Uterus (tissue), 4 donors: Measurements from ENCODE around the gene FEZF1. TPM values are rescaled to one million over a fixed set of nuclear protein-coding genes. Genes with fewer than 3 reads are reported as not detected.

Source experiments
- DNase-seq, 2 donors: peaks; one replicate each; pipeline ENCODE4 v3.0.0-alpha.2; 2019 to 2020
- H3K27ac ChIP-seq, 2 donors: fragments of 200-600 bp; sonication (generic); 1 replicate in 1 of 2; 2 replicates in 1 of 2; pipeline ENCODE4 v1.5.1; 2016 to 2018
- H3K27me3 ChIP-seq, 2 donors: fragments of 200-600 bp; sonication (generic); one replicate each; pipeline ENCODE4 v1.5.1; 2018 to 2019; ENCODE audit warnings: control low read depth in 1 of 2
- H3K36me3 ChIP-seq, 2 donors: fragments of 200-600 bp; sonication (generic); one replicate each; pipeline ENCODE4 v1.5.1; 2019; ENCODE audit warnings: control low read depth in 1 of 2
- H3K4me1 ChIP-seq, 2 donors: fragments of 200-600 bp; sonication (generic); one replicate each; pipeline ENCODE4 v1.5.1; 2018 to 2019; ENCODE audit warnings: control low read depth in 1 of 2
- H3K4me3 ChIP-seq, 2 donors: fragments of 200-600 bp; sonication (generic); 1 replicate in 1 of 2; 2 replicates in 1 of 2; pipeline ENCODE4 v1.5.1; 2018 to 2019; ENCODE audit warnings: mild to moderate bottlenecking in 1 of 2
- H3K9me3 ChIP-seq, 2 donors: fragments of 200-600 bp; sonication (generic); one replicate each; pipeline ENCODE4 v1.5.1; 2019; ENCODE audit warnings: control low read depth in 1 of 2
- POLR2A ChIP-seq, 2 donors: fragments of 450-650 bp; IDR thresholded peaks; one replicate each; pipeline ENCODE4 v1.6.1; 2016; ENCODE audit warnings: antibody characterized with exemption in 2 of 2, mild to moderate bottlenecking in 1 of 2, moderate library complexity in 1 of 2
- intact Hi-C: fragments of 100-400 bp; cut with DNase I; formaldehyde crosslinking; loops from one replicate; pipeline ENCODE4 v1.15.1; 2023; ENCODE audit warnings: low total_unique reads
- total RNA-seq, 4 donors: library from RNA; depleted of rRNA in 3 of 4; stranded (reverse); fragments of >200 nt in 3 of 4; gene quantifications; one replicate each; pipeline versions ENCODE4 v1.1.0 to v1.2.4, GENCODE V29; 2014 to 2023
- TF ChIP-seq, protein P1 (sequence below), 4 experiments: fragments of 200-600 bp in 2 of 4; fragments of 450-650 bp in 2 of 4; sonication (generic) in 2 of 4; IDR thresholded peaks; one replicate each; pipeline ENCODE4 v1.5.1; 2016 to 2019; ENCODE audit warnings: antibody characterized with exemption in 4 of 4, mild to moderate bottlenecking in 2 of 4, moderate library complexity in 1 of 4
- donor health status: DM: yes; HTN: yes; CAD: no.

Gene FEZF1
- total RNA-seq, 4 donors from 2014 or later: not detected

DNA sequence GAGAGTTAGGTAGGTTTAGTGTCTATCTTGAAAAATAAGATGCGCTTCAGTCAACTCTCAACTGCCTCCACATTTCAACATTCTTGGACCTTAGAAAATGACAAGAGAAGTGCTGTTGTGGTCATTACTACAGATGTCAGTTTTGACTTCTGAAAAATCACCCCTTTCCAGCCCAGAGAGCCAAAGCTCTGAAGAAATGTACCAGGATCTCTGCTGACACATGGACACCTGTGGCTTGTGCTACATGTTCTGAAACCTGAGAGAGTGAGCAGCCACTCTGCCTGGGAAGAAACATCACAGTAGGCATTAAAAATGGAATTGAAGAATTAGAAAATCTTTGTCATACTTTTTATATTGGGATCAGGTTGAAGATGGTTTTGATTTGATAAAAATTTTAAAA lies 35.9 kb upstream of the FEZF1 start:
- Histone ChIP-seq H3K36me3 (no peaks in the 10 kb centered on the region), H3K4me3 (no peak overlapping the region), H3K27ac (no peak overlapping the region), H3K4me1 (no peaks in the 10 kb centered on the region), H3K9me3 (no peaks in the 10 kb centered on the region), H3K27me3 (no peaks in the 10 kb centered on the region)
- intact Hi-C loops: no loop called here
- DNase-seq: no peak
- no peak for TF ChIP-seq POLR2A (IDR thresholded peaks at IDR 0.05)
- TF ChIP-seq, protein P1, sequence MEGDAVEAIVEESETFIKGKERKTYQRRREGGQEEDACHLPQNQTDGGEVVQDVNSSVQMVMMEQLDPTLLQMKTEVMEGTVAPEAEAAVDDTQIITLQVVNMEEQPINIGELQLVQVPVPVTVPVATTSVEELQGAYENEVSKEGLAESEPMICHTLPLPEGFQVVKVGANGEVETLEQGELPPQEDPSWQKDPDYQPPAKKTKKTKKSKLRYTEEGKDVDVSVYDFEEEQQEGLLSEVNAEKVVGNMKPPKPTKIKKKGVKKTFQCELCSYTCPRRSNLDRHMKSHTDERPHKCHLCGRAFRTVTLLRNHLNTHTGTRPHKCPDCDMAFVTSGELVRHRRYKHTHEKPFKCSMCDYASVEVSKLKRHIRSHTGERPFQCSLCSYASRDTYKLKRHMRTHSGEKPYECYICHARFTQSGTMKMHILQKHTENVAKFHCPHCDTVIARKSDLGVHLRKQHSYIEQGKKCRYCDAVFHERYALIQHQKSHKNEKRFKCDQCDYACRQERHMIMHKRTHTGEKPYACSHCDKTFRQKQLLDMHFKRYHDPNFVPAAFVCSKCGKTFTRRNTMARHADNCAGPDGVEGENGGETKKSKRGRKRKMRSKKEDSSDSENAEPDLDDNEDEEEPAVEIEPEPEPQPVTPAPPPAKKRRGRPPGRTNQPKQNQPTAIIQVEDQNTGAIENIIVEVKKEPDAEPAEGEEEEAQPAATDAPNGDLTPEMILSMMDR (IDR thresholded peaks at IDR 0.05): no peak

DNA sequence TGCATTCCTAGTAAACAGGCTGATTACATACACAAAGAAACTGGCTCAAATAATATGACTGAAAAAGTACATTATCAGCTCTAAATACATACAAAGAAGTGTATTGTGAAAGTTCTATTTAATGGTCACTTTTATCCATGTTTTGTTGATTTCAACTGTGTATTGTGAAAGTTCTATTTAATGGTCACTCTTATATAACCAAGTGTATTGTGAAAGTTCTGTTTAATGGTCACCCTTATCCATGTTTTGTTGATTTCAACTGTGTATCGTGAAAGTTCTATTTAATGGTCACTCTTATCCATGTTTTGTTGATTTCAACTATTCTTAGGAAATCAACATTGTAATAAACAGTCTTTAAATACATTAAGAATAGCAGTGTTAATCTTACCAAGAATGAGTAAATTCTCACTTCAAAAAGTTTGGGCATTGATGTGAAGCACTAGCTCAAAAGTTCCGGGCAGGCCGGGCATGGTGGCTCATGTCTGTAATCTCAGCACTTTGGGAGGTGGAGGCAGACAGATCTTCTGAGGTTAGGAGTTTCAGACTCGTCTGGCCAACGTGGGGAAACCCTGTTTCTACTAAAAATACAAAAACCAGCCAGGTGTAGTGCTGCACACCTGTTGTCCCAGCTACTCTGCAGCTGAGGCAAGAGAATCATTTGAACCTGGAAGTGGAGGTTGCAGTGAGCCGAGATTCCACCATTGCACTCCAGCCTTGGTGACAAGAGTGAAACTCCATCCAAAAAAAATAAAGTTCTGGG lies 34.8 kb upstream of the FEZF1 start:
- DNase-seq: no peak
- H3K27ac ChIP-seq: no peak overlapping the region
- H3K27me3 ChIP-seq: no peaks in the 10 kb centered on the region
- H3K4me1 ChIP-seq: no peaks in the 10 kb centered on the region
- intact Hi-C loops: no loop called here
- no peaks in the 10 kb centered on the region for H3K36me3 ChIP-seq
- TF ChIP-seq, protein P1 (IDR thresholded peaks at IDR 0.05): no peak
- TF ChIP-seq POLR2A (IDR thresholded peaks at IDR 0.05): no peak
- no peak overlapping the region for H3K4me3 ChIP-seq
- H3K9me3 ChIP-seq: no peaks in the 10 kb centered on the region

DNA sequence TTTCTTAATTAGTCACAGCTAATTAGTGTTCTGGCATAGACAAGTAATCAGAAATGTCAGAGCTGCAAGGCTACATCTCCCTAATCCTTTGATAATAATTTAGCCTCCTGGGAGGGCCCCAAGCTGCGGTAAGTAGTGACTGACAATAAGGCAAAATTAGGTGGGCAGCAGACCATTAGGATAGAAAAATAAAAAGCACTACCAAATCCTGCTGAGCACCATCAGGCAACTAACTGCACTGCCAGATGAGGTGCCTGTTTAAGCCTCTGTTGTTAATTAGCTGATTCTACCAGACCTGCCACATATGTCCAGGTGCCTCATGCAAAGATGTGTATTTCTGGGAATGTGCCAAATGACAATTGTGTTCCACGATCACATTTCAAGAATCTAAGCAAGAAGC lies 32.5 kb upstream of the FEZF1 start:
- TF ChIP-seq, protein P1 (IDR thresholded peaks at IDR 0.05): no peak
- TF ChIP-seq POLR2A (IDR thresholded peaks at IDR 0.05): no peak
- no peak for DNase-seq
- Histone ChIP-seq H3K4me3 (no peak overlapping the region), H3K27ac (no peak overlapping the region), H3K27me3 (no peaks in the 10 kb centered on the region), H3K4me1 (no peaks in the 10 kb centered on the region), H3K9me3 (no peaks in the 10 kb centered on the region), H3K36me3 (no peaks in the 10 kb centered on the region)
- intact Hi-C loops: no loop called here

DNA sequence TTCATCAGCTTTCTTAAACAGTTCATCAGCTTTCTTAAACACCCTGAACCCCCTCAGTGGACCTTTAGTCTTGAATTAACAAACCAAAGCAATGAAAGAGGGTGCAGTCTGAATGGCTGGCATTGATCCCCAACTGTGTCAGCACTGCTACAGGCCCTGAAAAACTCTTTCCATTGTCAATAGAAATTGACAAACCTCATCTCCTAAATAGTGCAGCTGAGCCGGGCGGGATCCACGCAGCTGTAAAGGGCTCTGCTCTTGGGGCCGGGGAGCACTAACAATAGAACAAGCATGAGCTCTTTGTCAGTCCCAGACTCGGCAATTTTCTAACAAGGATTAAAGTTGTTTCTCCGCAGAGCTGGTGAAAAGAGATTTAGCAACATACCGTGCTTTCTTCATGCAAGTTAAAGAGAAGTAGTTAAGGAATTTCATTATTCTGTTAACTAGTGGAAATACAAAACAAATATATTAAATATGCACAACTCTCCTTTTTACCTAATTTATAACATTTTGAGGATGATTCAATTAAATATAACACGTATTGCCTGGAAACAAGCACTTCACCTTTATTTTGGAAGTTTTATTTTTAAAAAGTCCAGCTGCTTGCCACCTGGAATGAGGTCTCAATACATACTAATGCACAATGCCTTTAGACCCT lies 24.7 kb upstream of the FEZF1 start:
- no peak for DNase-seq
- Histone ChIP-seq H3K9me3 (no peaks in the 10 kb centered on the region), H3K4me3 (no peak overlapping the region), H3K27ac (no peak overlapping the region), H3K27me3 (no peaks in the 10 kb centered on the region), H3K36me3 (no peaks in the 10 kb centered on the region), H3K4me1 (no peaks in the 10 kb centered on the region)
- intact Hi-C loops: no loop called here
- TF ChIP-seq, protein P1 (IDR thresholded peaks at IDR 0.05): no peak
- no peak for TF ChIP-seq POLR2A (IDR thresholded peaks at IDR 0.05)

DNA sequence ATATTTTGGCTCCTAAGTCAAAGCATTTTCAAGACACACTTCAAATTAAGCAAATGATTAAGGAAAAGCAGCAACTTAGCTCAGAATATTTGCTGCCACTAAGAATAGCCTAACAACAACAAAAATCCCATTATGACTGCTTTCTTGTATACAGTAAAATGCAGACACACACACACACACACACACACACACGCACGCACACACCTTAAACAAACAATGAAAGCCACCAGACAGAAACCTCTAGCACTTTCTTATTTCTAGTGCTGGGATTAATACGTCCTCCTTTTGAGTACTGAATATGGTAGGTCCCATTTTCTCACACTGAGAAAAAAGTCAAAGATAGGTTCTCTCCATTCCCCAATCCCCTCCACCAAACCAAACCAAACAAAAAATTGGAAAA lies 23.4 kb upstream of the FEZF1 start:
- no peak for DNase-seq
- H3K27me3 ChIP-seq: no peaks in the 10 kb centered on the region
- no peaks in the 10 kb centered on the region for H3K9me3 ChIP-seq
- no peak overlapping the region for H3K4me3 ChIP-seq
- no peaks in the 10 kb centered on the region for H3K4me1 ChIP-seq
- no peaks in the 10 kb centered on the region for H3K36me3 ChIP-seq
- intact Hi-C loops: no loop called here
- TF ChIP-seq POLR2A (IDR thresholded peaks at IDR 0.05): no peak
- TF ChIP-seq, protein P1 (IDR thresholded peaks at IDR 0.05): no peak
- H3K27ac ChIP-seq: no peak overlapping the region
